Psoas muscle (tissue), 8 donors: ENCODE measurements around the gene FDXR. TPM values are rescaled to one million over a fixed set of nuclear protein-coding genes. Genes with fewer than 3 reads are reported as not detected.
A peak's percentile ranks its signal among the peaks of the same experiment; 100 is the strongest.

ENCODE experiments used
- ATAC-seq, 4 donors: fragments of 200-7000 bp; cut with Tn5 transposase; one replicate each; pipeline ENCODE4 v1.9.1; 2020; ENCODE audit warnings: moderate library complexity in 3 of 4, mild to moderate bottlenecking in 2 of 4
- DNase-seq, 2 donors: peaks; one replicate each; pipeline ENCODE4 v3.0.0-alpha.2; 2020
- H3K27ac ChIP-seq: fragments of 200-600 bp; one replicate; pipeline ENCODE4 v1.8.0; 2022
- H3K27me3 ChIP-seq, 3 donors: fragments of 200-600 bp in 1 of 3; one replicate each; pipeline versions ENCODE4 v1.6.1 to v1.8.0; 2013 to 2022; ENCODE audit warnings: low read length in 2 of 3, mild to moderate bottlenecking in 2 of 3, moderate library complexity in 1 of 3; ENCODE audit not compliant: insufficient read depth in 3 of 3
- H3K36me3 ChIP-seq, 2 donors: fragments of 200-600 bp in 1 of 2; one replicate each; pipeline versions ENCODE4 v1.6.1 to v1.8.0; 2013 to 2022; ENCODE audit warnings: low read depth in 1 of 2, mild to moderate bottlenecking in 1 of 2, moderate library complexity in 1 of 2; ENCODE audit not compliant: insufficient read depth in 1 of 2
- H3K4me1 ChIP-seq: fragments of 200-600 bp; one replicate; pipeline ENCODE4 v1.8.0; 2022
- H3K4me3 ChIP-seq: fragments of 200-600 bp; one replicate; pipeline ENCODE4 v1.8.0; 2022; ENCODE audit warnings: mild to moderate bottlenecking
- H3K9me3 ChIP-seq: fragments of 200-600 bp; one replicate; pipeline ENCODE4 v1.8.0; 2022
- CTCF ChIP-seq: fragments of 200-600 bp; IDR thresholded peaks from one replicate; pipeline ENCODE4 v1.8.0; 2022; ENCODE audit warnings: antibody characterized with exemption
- WGBS, 3 donors: extraction: QIAGEN DNeasy Blood & Tissue Kit; methylation state at CpG; one replicate each; pipeline versions ENCODE4 v1.1.6 to v1.1.7; 2013; 5-methylcytosine and 5-hydroxymethylcytosine counted together
- intact Hi-C, 2 donors: fragments of 100-400 bp; cut with DNase I; formaldehyde crosslinking; loops; one replicate each; pipeline versions ENCODE4 v1.11.0 to v1.14.2; 2022
- polyA plus RNA-seq, 3 donors: library from polyadenylated mRNA; stranded (reverse); fragments of 200-250 nt; gene quantifications; one replicate each; pipeline ENCODE4 v1.2.3, GENCODE V29; 2013
- total RNA-seq, 4 donors: library from RNA; stranded (reverse); fragmentation: NEBNext Ultra II Directional in 2 of 4; extraction: Animal tissue kit (Norgen Biotek cat#: 25700) in 2 of 4; gene quantifications; one replicate each; pipeline versions ENCODE4 v1.2.1 to v1.2.4, GENCODE V29; 2021 to 2023
- donor health status: healthy with polysubstance abuse.
- donor health status: DM: no; HTN: no; CAD: no; lungs with moderate emphysema.
- donor health status: Bipolar disorder and iron deficiency.
- donor health status: healthy.
- donor health status: DM: yes; HTN: yes; CAD: no.
- donor health status: DM: no; HTN: no; CAD: no.
- donor health status: DM: no; HTN: no; CAD: no.
- donor health status: DM: yes; HTN: yes; CAD: no.

The FDXR gene
- total and polyA plus RNA-seq, 7 donors: 3.0 to 7.9 (median 3.7) TPM

DNA sequence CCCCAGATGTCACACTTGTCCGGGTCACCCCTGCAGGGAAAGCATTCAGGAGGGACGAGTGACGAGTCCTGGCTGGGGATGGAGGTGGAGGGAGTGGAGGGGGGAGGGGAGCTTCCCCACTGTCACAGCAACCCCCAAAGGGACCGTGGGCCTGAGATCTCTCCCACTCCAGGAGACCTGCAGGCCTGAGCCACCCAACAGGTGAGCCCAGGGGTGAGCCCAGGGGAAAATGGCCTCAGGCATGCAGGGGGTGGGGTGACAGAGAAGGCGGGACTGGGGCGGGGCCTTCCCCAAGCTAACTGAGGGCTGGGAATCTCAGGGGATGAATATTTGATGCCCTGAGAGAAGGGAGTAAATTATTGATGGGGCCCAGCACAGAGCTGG lies 47.8 kb upstream of the FDXR start:
- Histone ChIP-seq H3K27me3 (peaks cover 0 to 92% (median 22%) of the 10 kb centered on the region in 3 donors), H3K9me3 (no peaks in the 10 kb centered on the region), H3K4me3 (no peak overlapping the region), H3K27ac (no peak overlapping the region), H3K36me3 (no peaks in the 10 kb centered on the region), H3K4me1 (peaks cover 14% of the 10 kb centered on the region)
- 52 to 65% (median 54%) methylated on average over 6 of the region's 6 CpGs for WGBS, 3 donors
- TF ChIP-seq CTCF: no peak
- no peak for DNase-seq
- intact Hi-C loops: no loop called here
- ATAC-seq: no peak

GRCh38 chr17:74920306-74920620 lies 47.5 kb upstream of the FDXR start:
- no peak overlapping the region for H3K4me3 ChIP-seq
- no peaks in the 10 kb centered on the region for H3K9me3 ChIP-seq
- no peak for TF ChIP-seq CTCF
- ATAC-seq (no peak), DNase-seq (no peak)
- peaks cover 14% of the 10 kb centered on the region for H3K4me1 ChIP-seq
- intact Hi-C loops: no loop called here
- no peak overlapping the region for H3K27ac ChIP-seq
- WGBS, 3 donors: 79 to 84% (median 84%) methylated on average over 27 of the region's 27 CpGs
- H3K36me3 ChIP-seq: no peaks in the 10 kb centered on the region
- H3K27me3 ChIP-seq: peaks cover 0 to 92% (median 20%) of the 10 kb centered on the region in 3 donors

DNA sequence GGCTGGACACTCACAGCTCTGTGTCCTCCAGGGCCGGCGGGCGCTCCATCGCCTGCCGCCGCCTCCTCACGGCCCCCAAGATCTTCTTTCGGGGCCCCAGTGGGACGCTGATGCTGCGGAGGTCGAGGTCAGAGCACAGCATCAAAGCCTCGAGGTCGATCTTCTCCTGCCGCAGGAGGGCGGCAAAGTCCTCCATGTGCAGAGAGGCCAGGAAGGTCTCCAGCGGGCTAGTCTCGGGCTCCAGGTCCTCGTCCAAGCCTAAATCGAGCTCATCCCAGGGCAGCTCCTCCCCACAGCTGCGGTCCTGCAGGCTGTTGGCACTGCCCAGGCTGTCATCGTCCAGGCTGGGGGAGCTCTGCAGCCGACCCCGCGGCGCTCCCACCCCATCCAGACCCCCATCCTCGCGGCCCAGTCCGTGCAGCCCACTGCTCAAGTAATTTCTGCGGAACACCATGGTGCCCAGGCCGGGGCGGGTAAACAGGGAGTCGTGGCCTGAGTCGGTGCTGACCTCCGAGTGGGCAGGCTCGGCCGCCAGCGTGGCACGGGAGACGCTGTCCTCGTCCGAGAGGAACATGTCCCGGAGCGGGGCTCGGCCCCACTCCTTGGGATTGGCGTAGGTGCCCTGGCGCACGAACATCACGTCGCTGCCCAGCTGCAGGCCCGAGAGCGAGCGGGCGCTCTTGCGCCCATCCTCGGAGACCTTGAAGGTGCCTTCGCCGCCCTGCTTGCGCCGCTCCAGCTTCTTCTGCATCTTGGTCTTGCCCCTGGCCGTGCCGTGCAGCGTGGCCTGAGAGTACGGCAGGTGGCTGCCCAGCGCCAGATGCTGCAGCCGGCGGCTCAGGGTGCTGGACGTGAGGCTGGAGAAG lies 46.9 kb upstream of the FDXR start:
- H3K27ac ChIP-seq: no peak overlapping the region
- peak; percentile 33 for TF ChIP-seq CTCF
- no peaks in the 10 kb centered on the region for H3K36me3 ChIP-seq
- no peak overlapping the region for H3K4me3 ChIP-seq
- H3K27me3 ChIP-seq: peaks cover 0 to 92% (median 15%) of the 10 kb centered on the region in 3 donors
- DNase-seq: no peak
- 54 to 63% (median 61%) methylated on average over 66 to 67 of the region's 67 CpGs for WGBS, 3 donors
- peaks cover 14% of the 10 kb centered on the region for H3K4me1 ChIP-seq
- ATAC-seq: peak in 3 of 4 donors; percentile 29 to 38 (median 33)
- no peaks in the 10 kb centered on the region for H3K9me3 ChIP-seq
- intact Hi-C loops: no loop called here

GRCh38 chr17:74918906-74919305 lies 46.1 kb upstream of the FDXR start:
- Histone ChIP-seq H3K4me1 (peaks cover 11% of the 10 kb centered on the region), H3K27me3 (peaks cover 0 to 84% (median 9%) of the 10 kb centered on the region in 3 donors), H3K36me3 (no peaks in the 10 kb centered on the region), H3K4me3 (no peak overlapping the region), H3K27ac (no peak overlapping the region), H3K9me3 (no peaks in the 10 kb centered on the region)
- DNase-seq (no peak), ATAC-seq (no peak)
- WGBS, 3 donors: 87 to 93% (median 93%) methylated on average over 5 of the region's 5 CpGs
- no peak for TF ChIP-seq CTCF
- intact Hi-C loops: no loop called here
